Ishikawa (cell line): ENCODE results near the gene KDM5A.
A peak's percentile ranks its signal among the peaks of the same experiment; 100 is the strongest.

ENCODE experiments used
- CEBPB ChIP-seq: IDR thresholded peaks from 2 replicates; pipeline ENCODE4 v1.6.1; 2012
- CREB1 ChIP-seq: IDR thresholded peaks from 2 replicates; pipeline ENCODE4 v1.6.1; 2012; ENCODE audit warnings: low read depth
- EGR1 ChIP-seq: IDR thresholded peaks from 2 replicates; pipeline ENCODE4 v1.6.1; 2012
- EP300 ChIP-seq: IDR thresholded peaks from 2 replicates; pipeline ENCODE4 v1.6.1; 2012; ENCODE audit warnings: borderline replicate concordance
- FOXM1 ChIP-seq: IDR thresholded peaks from 2 replicates; pipeline ENCODE4 v1.6.1; 2012; ENCODE audit warnings: low read depth, borderline replicate concordance
- MAX ChIP-seq: IDR thresholded peaks from 2 replicates; pipeline ENCODE4 v1.6.1; 2012
- NFIC ChIP-seq: IDR thresholded peaks from 2 replicates; pipeline ENCODE4 v1.6.1; 2012
- RAD21 ChIP-seq: IDR thresholded peaks from 2 replicates; pipeline ENCODE4 v1.6.1; 2012; ENCODE audit warnings: low read depth
- REST ChIP-seq: IDR thresholded peaks from 2 replicates; pipeline ENCODE4 v1.6.1; 2012; ENCODE audit warnings: low read depth, mild to moderate bottlenecking
- TAF1 ChIP-seq: IDR thresholded peaks from 2 replicates; pipeline ENCODE4 v1.6.1; 2012; ENCODE audit warnings: low read depth, mild to moderate bottlenecking
- TEAD4 ChIP-seq: IDR thresholded peaks from 2 replicates; pipeline ENCODE4 v1.6.1; 2012
- USF1 ChIP-seq: IDR thresholded peaks from 2 replicates; pipeline ENCODE4 v1.6.1; 2012
- ZBTB7A ChIP-seq: IDR thresholded peaks from 2 replicates; pipeline ENCODE4 v1.6.1; 2012; ENCODE audit warnings: low read depth

DNA sequence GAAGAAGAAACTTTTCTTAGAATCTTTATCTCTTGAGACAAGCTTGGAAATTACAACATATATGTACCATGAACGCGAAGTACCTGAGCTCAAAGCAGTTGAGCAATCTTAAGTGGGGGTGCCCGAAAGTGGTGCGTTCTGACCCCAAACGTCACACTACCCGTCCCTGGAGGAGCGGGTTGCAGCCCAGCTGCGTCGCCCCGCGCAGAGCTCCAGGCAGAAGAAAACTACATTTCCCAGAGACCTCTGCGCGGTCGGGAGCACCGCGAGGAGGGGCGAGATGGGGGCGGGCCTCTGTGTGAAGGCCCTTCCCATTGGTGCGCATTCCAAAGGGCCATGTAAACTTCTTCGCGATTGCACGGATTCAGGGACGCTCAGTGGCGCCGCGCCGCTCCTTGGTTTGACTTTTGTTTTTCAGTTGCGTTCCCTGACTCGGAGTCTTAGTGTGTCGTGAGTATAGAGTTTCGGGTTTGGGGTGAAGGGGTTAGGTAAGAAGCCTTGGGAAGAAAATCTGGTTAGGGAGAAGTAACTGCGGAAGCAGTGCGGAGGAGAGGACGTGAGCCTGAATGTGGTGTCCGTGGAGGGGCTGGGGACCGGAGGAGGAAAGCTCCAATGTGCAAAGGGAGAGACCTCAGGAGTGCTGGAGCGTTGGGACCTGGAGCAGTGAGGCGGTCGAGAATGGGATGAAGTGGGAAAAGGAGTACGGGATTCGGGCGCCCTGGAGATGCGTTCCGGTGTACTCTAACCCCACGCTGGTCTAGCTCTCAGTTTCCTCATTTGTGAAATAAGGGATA is 12.3 kb upstream of the KDM5A start, which contains the start of gene CCDC77:
- TF ChIP-seq NFIC: no peak; the same call in 1 of the 2 replicates
- TF ChIP-seq REST: no peak
- no peak for TF ChIP-seq EP300
- TF ChIP-seq MAX: peak; percentile 67
- TF ChIP-seq ZBTB7A: no peak
- TF ChIP-seq RAD21: no peak
- TF ChIP-seq CEBPB: 0 out of 2 replicates have a peak, but pooled peaks have one; percentile 33
- TF ChIP-seq EGR1: no peak
- TF ChIP-seq USF1: no peak
- TF ChIP-seq FOXM1: peak; percentile 76; the same call in 1 of the 2 replicates
- peak; percentile 65 for TF ChIP-seq TAF1
- peak; percentile 35; the same call in 1 of the 2 replicates for TF ChIP-seq TEAD4
- TF ChIP-seq CREB1: peak; percentile 55
